GM12801 (cell line): ENCODE measurements around the gene TMOD1.

Experiments
- CTCF ChIP-seq: IDR thresholded peaks from one replicate; pipeline ENCODE4 v1.5.1; 2011; ENCODE audit warnings: control low read depth; ENCODE audit not compliant: insufficient read length; ENCODE audit errors: extremely low read depth

The TMOD1 gene

GRCh38 chr9:97640325-97640724 lies 138.9 kb downstream of the TMOD1 start:
- TF ChIP-seq CTCF: no peak

- TF ChIP-seq CTCF: no peak
Measured at GRCh38 chr9:97645720-97646119, 144.3 kb downstream of the TMOD1 start.

GRCh38 chr9:97647996-97648395 lies 146.5 kb downstream of the TMOD1 start:
- TF ChIP-seq CTCF: no peak
